ENCODE measurements around the gene SLF2. TPM values are rescaled to one million over a fixed set of nuclear protein-coding genes. Genes with fewer than 3 reads are reported as not detected.

SLF2 gene
- total and polyA plus RNA-seq, 2 of the 13 experiments (the other 11 are each of a cell fraction or from before 2014, with no cell fraction given) = 12.2 to 48.1 TPM

DNA sequence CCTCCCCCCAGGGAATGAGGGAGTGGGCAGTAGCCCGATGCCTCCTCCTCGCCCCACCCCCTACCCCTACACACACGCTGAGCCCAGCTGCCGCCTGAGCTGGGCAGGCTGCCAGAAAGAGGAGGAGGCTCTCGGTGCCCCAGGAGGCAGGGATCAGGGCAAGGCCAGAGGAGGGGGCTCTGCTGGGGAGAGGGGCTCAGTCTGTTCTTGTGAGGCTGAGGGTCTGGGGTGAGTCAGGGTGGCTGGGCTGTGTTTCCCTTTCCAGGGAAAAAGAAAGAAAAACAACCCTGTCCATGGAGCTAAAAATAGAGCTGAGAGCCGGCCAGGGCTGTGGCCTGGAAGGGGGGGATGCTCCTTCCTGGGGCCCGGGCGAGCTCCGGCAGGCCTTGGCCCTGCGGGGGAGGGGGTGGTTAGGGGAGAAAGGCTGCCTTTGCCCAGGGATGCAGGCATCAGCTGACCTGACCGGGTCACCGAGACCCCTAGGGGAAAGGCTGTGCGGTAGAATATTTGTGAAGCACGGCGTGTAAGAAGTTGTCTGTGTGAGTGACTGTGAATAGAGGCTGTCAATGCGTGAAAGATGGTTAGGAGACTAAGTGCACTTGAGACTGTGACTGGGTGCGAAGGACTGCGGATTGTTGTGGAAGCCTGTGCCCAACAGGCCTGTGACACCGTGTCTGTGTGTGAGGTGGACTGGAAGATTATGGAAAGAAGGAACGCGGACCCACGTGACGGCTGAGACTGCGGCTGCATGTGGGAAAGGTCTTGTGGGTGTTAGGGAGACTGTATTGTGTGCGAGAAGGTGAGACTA is 85.6 kb downstream of the SLF2 start (continued):
- TF ChIP-seq ZNF563 (CRISPR knock-in tag; IDR thresholded peaks at IDR 0.05) = no peak
- TF ChIP-seq ZNF674 (CRISPR knock-in tag; IDR thresholded peaks at IDR 0.05; ENCODE audit: low read depth) = no peak
- TF ChIP-seq RBM22 (optimal IDR thresholded peaks at IDR 0.05; ENCODE audit: low read length) = peak; percentile 12
- no peak for TF ChIP-seq HNRNPK (IDR thresholded peaks at IDR 0.05; ENCODE audit: low read depth, low read length, poor library complexity, severe bottlenecking)
- TF ChIP-seq, protein P1, sequence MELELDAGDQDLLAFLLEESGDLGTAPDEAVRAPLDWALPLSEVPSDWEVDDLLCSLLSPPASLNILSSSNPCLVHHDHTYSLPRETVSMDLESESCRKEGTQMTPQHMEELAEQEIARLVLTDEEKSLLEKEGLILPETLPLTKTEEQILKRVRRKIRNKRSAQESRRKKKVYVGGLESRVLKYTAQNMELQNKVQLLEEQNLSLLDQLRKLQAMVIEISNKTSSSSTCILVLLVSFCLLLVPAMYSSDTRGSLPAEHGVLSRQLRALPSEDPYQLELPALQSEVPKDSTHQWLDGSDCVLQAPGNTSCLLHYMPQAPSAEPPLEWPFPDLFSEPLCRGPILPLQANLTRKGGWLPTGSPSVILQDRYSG (CRISPR knock-in tag; IDR thresholded peaks at IDR 0.05) = no peak
- 0 out of 2 replicates have a peak, but pooled peaks have one; percentile 18 for TF ChIP-seq KAT7 (CRISPR knock-in tag; IDR thresholded peaks at IDR 0.05; ENCODE audit: borderline replicate concordance)
- peak; percentile 7; the same call in 1 of the 2 replicates for TF ChIP-seq PHF20 (CRISPR knock-in tag; IDR thresholded peaks at IDR 0.05)
- TF ChIP-seq ZNF644 (CRISPR knock-in tag; IDR thresholded peaks at IDR 0.05; ENCODE audit: low read depth) = no peak
- TF ChIP-seq GABPA (IDR thresholded peaks at IDR 0.05; ENCODE audit: low read depth, low read length) = no peak
- TF ChIP-seq GABPA (CRISPR knock-in tag; IDR thresholded peaks at IDR 0.05; ENCODE audit: low read depth) = no peak
- TF ChIP-seq, protein P2, sequence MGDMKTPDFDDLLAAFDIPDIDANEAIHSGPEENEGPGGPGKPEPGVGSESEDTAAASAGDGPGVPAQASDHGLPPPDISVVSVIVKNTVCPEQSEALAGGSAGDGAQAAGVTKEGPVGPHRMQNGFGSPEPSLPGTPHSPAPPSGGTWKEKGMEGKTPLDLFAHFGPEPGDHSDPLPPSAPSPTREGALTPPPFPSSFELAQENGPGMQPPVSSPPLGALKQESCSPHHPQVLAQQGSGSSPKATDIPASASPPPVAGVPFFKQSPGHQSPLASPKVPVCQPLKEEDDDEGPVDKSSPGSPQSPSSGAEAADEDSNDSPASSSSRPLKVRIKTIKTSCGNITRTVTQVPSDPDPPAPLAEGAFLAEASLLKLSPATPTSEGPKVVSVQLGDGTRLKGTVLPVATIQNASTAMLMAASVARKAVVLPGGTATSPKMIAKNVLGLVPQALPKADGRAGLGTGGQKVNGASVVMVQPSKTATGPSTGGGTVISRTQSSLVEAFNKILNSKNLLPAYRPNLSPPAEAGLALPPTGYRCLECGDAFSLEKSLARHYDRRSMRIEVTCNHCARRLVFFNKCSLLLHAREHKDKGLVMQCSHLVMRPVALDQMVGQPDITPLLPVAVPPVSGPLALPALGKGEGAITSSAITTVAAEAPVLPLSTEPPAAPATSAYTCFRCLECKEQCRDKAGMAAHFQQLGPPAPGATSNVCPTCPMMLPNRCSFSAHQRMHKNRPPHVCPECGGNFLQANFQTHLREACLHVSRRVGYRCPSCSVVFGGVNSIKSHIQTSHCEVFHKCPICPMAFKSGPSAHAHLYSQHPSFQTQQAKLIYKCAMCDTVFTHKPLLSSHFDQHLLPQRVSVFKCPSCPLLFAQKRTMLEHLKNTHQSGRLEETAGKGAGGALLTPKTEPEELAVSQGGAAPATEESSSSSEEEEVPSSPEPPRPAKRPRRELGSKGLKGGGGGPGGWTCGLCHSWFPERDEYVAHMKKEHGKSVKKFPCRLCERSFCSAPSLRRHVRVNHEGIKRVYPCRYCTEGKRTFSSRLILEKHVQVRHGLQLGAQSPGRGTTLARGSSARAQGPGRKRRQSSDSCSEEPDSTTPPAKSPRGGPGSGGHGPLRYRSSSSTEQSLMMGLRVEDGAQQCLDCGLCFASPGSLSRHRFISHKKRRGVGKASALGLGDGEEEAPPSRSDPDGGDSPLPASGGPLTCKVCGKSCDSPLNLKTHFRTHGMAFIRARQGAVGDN (CRISPR knock-in tag; IDR thresholded peaks at IDR 0.05) = peak; percentile 17; the same call in 1 of the 2 replicates
- TF ChIP-seq ZNF550 (CRISPR knock-in tag; IDR thresholded peaks at IDR 0.05; ENCODE audit: borderline replicate concordance) = no peak
- no peak for TF ChIP-seq MATR3 (CRISPR knock-in tag; IDR thresholded peaks at IDR 0.05)
- no peak; the same call in 1 of the 2 replicates for TF ChIP-seq HOXA5 (CRISPR knock-in tag; IDR thresholded peaks at IDR 0.05)
- no peak for TF ChIP-seq MTF2 (CRISPR knock-in tag; IDR thresholded peaks at IDR 0.05; ENCODE audit: borderline replicate concordance)
- 0 out of 2 replicates have a peak, but pooled peaks have one; percentile 19 for TF ChIP-seq ZNF878 (CRISPR knock-in tag; IDR thresholded peaks at IDR 0.05)
- no peak for TF ChIP-seq ZNF562 (CRISPR knock-in tag; IDR thresholded peaks at IDR 0.05; ENCODE audit: borderline replicate concordance)
- TF ChIP-seq MIXL1 (CRISPR knock-in tag; IDR thresholded peaks at IDR 0.05) = no peak
- TF ChIP-seq, protein P3, sequence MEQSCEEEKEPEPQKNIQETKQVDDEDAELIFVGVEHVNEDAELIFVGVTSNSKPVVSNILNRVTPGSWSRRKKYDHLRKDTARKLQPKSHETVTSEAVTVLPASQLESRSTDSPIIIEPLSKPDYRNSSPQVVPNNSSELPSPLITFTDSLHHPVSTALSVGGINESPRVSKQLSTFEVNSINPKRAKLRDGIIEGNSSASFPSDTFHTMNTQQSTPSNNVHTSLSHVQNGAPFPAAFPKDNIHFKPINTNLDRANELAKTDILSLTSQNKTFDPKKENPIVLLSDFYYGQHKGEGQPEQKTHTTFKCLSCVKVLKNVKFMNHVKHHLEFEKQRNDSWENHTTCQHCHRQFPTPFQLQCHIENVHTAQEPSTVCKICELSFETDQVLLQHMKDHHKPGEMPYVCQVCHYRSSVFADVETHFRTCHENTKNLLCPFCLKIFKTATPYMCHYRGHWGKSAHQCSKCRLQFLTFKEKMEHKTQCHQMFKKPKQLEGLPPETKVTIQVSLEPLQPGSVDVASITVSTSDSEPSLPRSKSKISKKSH (CRISPR knock-in tag; IDR thresholded peaks at IDR 0.05; ENCODE audit: borderline replicate concordance) = no peak
- TF ChIP-seq ZNF724P (CRISPR knock-in tag; IDR thresholded peaks at IDR 0.05; ENCODE audit: borderline replicate concordance) = no peak
- no peak for TF ChIP-seq ERF (CRISPR knock-in tag; IDR thresholded peaks at IDR 0.05)
- no peak for TF ChIP-seq ZNF12 (CRISPR knock-in tag; IDR thresholded peaks at IDR 0.05)
- TF ChIP-seq CEBPG (CRISPR knock-in tag; IDR thresholded peaks at IDR 0.05) = no peak

Measured in HepG2 (cell line).